Measurements from ENCODE around the gene PBRM1.

DNA sequence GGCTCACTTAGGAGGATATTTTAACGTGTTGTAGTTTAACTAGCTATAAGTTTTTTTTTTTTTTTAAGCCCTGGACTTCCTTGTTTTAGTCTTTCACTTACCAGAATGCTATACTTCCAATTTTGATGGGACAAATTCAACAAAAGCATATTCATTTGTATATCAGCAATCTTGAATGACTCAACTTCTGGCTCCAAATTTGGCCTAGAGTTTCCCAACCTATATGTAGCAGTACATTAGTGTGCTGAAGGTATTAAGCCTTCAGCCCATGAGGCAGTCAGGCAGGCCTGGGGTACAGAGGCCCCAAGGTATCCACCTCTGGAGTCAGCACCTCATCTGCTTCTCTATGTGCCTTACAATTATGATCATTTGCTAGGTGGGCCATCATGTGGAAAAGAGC, 5.9 kb downstream of the PBRM1 start:
- TF ChIP-seq CREB1 (CRISPR knock-in tag; IDR thresholded peaks at IDR 0.05; ENCODE audit: low read depth) = no peak
- TF ChIP-seq, protein P1, sequence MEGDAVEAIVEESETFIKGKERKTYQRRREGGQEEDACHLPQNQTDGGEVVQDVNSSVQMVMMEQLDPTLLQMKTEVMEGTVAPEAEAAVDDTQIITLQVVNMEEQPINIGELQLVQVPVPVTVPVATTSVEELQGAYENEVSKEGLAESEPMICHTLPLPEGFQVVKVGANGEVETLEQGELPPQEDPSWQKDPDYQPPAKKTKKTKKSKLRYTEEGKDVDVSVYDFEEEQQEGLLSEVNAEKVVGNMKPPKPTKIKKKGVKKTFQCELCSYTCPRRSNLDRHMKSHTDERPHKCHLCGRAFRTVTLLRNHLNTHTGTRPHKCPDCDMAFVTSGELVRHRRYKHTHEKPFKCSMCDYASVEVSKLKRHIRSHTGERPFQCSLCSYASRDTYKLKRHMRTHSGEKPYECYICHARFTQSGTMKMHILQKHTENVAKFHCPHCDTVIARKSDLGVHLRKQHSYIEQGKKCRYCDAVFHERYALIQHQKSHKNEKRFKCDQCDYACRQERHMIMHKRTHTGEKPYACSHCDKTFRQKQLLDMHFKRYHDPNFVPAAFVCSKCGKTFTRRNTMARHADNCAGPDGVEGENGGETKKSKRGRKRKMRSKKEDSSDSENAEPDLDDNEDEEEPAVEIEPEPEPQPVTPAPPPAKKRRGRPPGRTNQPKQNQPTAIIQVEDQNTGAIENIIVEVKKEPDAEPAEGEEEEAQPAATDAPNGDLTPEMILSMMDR (conservative IDR thresholded peaks at IDR 0.05; ENCODE audit: low read depth in 2 of 2) = no peak

All from GM23338 (cell line).